ENCODE data around the gene BCCIP. TPM values are rescaled to one million over a fixed set of nuclear protein-coding genes. Genes with fewer than 3 reads are reported as not detected.

Gene BCCIP
- total and polyA plus RNA-seq, 4 donors = 21.9 to 44.1 (median 31.2) TPM

DNA sequence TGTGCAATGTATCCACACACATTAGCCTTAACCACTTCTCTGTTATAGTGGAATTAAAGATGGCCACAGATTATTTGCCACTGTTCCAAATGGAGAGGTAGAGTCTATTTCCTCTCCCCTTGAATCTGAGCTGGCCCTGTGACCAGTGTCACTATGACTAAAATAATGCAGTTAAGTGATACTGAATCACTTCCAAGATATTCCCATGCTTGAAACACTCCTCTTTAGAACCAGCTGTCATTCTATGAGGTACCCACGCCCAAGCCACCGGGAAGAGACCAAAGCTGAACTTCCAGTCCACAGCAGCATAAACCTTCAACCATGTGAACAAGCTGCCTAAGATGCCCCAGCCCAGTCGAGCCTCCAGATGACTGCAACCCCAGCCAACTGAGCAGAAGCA is 59.9 kb downstream of the BCCIP start:
- Histone ChIP-seq H3K4me3 (ENCODE audit: low read depth in 1 of 3, low read length in 3 of 3) (no peak overlapping the region), H3K36me3 (ENCODE audit: control insufficient read depth in 4 of 4, insufficient read depth in 3 of 4, low read depth in 1 of 4, low read length in 3 of 4) (peaks cover 0 to 7% (median 0%) of the 10 kb centered on the region in 4 donors), H3K9ac (ENCODE audit: low read depth in 1 of 2, low read length in 2 of 2) (no peak overlapping the region), H3K27me3 (ENCODE audit: control insufficient read depth in 4 of 4, insufficient read depth in 4 of 4, low read length in 3 of 4) (no peaks in the 10 kb centered on the region), H3K9me3 (ENCODE audit: control insufficient read depth in 4 of 4, low read length in 3 of 4) (no peaks in the 10 kb centered on the region), H3K27ac (ENCODE audit: low read depth in 1 of 2, low read length in 2 of 2) (no peak overlapping the region), H3K4me1 (ENCODE audit: control insufficient read depth in 4 of 4, insufficient read depth in 4 of 4, low read length in 3 of 4) (no peaks in the 10 kb centered on the region)
- DNase-seq (ENCODE audit: low spot score) = no peak
- TF ChIP-seq, protein P1, sequence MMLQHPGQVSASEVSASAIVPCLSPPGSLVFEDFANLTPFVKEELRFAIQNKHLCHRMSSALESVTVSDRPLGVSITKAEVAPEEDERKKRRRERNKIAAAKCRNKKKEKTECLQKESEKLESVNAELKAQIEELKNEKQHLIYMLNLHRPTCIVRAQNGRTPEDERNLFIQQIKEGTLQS (IDR thresholded peaks at IDR 0.05) = no peak
- TF ChIP-seq JUND (IDR thresholded peaks at IDR 0.05) = no peak
- TF ChIP-seq, protein P2, sequence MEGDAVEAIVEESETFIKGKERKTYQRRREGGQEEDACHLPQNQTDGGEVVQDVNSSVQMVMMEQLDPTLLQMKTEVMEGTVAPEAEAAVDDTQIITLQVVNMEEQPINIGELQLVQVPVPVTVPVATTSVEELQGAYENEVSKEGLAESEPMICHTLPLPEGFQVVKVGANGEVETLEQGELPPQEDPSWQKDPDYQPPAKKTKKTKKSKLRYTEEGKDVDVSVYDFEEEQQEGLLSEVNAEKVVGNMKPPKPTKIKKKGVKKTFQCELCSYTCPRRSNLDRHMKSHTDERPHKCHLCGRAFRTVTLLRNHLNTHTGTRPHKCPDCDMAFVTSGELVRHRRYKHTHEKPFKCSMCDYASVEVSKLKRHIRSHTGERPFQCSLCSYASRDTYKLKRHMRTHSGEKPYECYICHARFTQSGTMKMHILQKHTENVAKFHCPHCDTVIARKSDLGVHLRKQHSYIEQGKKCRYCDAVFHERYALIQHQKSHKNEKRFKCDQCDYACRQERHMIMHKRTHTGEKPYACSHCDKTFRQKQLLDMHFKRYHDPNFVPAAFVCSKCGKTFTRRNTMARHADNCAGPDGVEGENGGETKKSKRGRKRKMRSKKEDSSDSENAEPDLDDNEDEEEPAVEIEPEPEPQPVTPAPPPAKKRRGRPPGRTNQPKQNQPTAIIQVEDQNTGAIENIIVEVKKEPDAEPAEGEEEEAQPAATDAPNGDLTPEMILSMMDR (IDR thresholded peaks at IDR 0.05; ENCODE audit: low read depth, low read length, missing input control) = no peak
- no peak for TF ChIP-seq GABPA (IDR thresholded peaks at IDR 0.05 in 1 of 2, conservative IDR thresholded peaks at IDR 0.05 in 1 of 2)
- TF ChIP-seq RAD21 (IDR thresholded peaks at IDR 0.05) = no peak
- no peak for TF ChIP-seq NR2F2 (IDR thresholded peaks at IDR 0.05)
- 96% methylated on average over 3 of the region's 3 CpGs for WGBS

Small RNA genes within 50 kb of the gene (small RNA-seq; reads per million reads assigned to genes)
- gene MIR4484 (not detected), gene RF00017 (not detected)

Other genes with a start within 250 kb of the BCCIP start
- not detected for gene TEX36, start 140.4 kb upstream of the BCCIP start, total RNA-seq
- not detected for gene TEX36, start 140.4 kb upstream of the BCCIP start, polyA plus RNA-seq
- gene EDRF1, start 103.8 kb upstream of the BCCIP start, total RNA-seq = 10 to 100 TPM; 14.1 to 17.0 TPM
- 1 to 10 TPM; 3.9 to 4.3 TPM for gene EDRF1, start 103.8 kb upstream of the BCCIP start, polyA plus RNA-seq
- under 1 TPM; 0.17 to 0.37 TPM for gene MMP21, start 47.7 kb upstream of the BCCIP start, total RNA-seq
- gene MMP21, start 47.7 kb upstream of the BCCIP start, polyA plus RNA-seq = under 1 TPM in 1 of 2 donors, not detected in 1; 0.03 TPM
- 100 to 1,000 TPM in 1 of 2 donors, 10 to 100 TPM in 1; 33.9 to 157 TPM for gene UROS, start 288 bp upstream of the BCCIP start, total RNA-seq
- 10 to 100 TPM; 24.9 to 41.8 TPM for gene UROS, start 288 bp upstream of the BCCIP start, polyA plus RNA-seq
- gene DHX32, start 57.7 kb downstream of the BCCIP start, total RNA-seq = 10 to 100 TPM; 10.9 to 20.2 TPM
- gene DHX32, start 57.7 kb downstream of the BCCIP start, polyA plus RNA-seq = 1 to 10 TPM; 8.3 to 9.5 TPM
- under 1 TPM in 1 of 2 donors, not detected in 1; 0.28 TPM for gene FANK1, start 73.0 kb downstream of the BCCIP start, total RNA-seq
- not detected for gene FANK1, start 73.0 kb downstream of the BCCIP start, polyA plus RNA-seq

All from liver (tissue), 10 donors.